SK-N-SH (cell line): ENCODE data around the gene CYSLTR2.

ENCODE experiments used
- CTCF ChIP-seq: fragments of 200-600 bp; sonication (generic); IDR thresholded peaks from 2 replicates; pipeline ENCODE4 v1.6.1; 2017; ENCODE audit warnings: antibody characterized with exemption, mild to moderate bottlenecking, moderate library complexity
- NFIC ChIP-seq: IDR thresholded peaks from 2 replicates; pipeline ENCODE4 v1.4.0; 2012; ENCODE audit warnings: borderline replicate concordance

GRCh38 chr13:48681905-48682304 lies 28.2 kb downstream of the CYSLTR2 start:
- TF ChIP-seq NFIC (no peak), CTCF (no peak)
